Vagina (tissue), 2 donors: ENCODE data around the gene ST7. TPM values are rescaled to one million over a fixed set of nuclear protein-coding genes. Genes with fewer than 3 reads are reported as not detected.

Experiments used
- DNase-seq, 2 donors: peaks; one replicate each; pipeline ENCODE4 v3.0.0-alpha.2; 2017; ENCODE audit errors: extremely low spot score in 2 of 2
- H3K27ac ChIP-seq: fragments of 200-600 bp; sonication (generic); one replicate; pipeline ENCODE4 v1.5.1; 2019
- H3K27me3 ChIP-seq: fragments of 200-600 bp; sonication (generic); one replicate; pipeline ENCODE4 v1.5.1; 2019
- H3K36me3 ChIP-seq, 2 donors: fragments of 200-600 bp; sonication (generic); one replicate each; pipeline ENCODE4 v1.5.1; 2017 to 2019
- H3K4me1 ChIP-seq: fragments of 200-600 bp; sonication (generic); one replicate; pipeline ENCODE4 v1.5.1; 2019
- H3K4me3 ChIP-seq, 2 donors: fragments of 200-600 bp; sonication (generic); 1 replicate in 1 of 2; 2 replicates in 1 of 2; pipeline ENCODE4 v1.5.1; 2016 to 2019
- H3K9me3 ChIP-seq: fragments of 200-600 bp; sonication (generic); one replicate; pipeline ENCODE4 v1.5.1; 2019
- CTCF ChIP-seq, 3 experiments: fragments of 450-650 bp in 2 of 3; fragments of 200-600 bp in 1 of 3; sonication (generic) in 1 of 3; IDR thresholded peaks; one replicate each; pipeline ENCODE4 v1.5.1; 2017 to 2019; ENCODE audit warnings: antibody characterized with exemption in 3 of 3, mild to moderate bottlenecking in 2 of 3, moderate library complexity in 2 of 3
- POLR2A ChIP-seq, 2 donors: fragments of 450-650 bp; IDR thresholded peaks; one replicate each; pipeline ENCODE4 v1.6.1; 2017; ENCODE audit warnings: antibody characterized with exemption in 2 of 2, mild to moderate bottlenecking in 2 of 2, moderate library complexity in 2 of 2
- POLR2AphosphoS5 ChIP-seq, 2 donors: sonication (generic); formaldehyde crosslinking; IDR thresholded peaks; one replicate each; pipeline ENCODE4 v1.9.0; 2017; ENCODE audit warnings: antibody characterized with exemption in 2 of 2, mild to moderate bottlenecking in 2 of 2, low read depth in 1 of 2; ENCODE audit not compliant: insufficient read depth in 1 of 2
- intact Hi-C: fragments of 100-400 bp; cut with DNase I; formaldehyde crosslinking; loops from one replicate; pipeline ENCODE4 v1.15.1; 2023
- total RNA-seq: library from RNA; depleted of rRNA; stranded (reverse); fragments of >200 nt; gene quantifications from one replicate; pipeline ENCODE4 v1.2.3, GENCODE V29; 2016

ST7 gene
- total RNA-seq, 1 donor from 2014 or later: 15.2 TPM

DNA sequence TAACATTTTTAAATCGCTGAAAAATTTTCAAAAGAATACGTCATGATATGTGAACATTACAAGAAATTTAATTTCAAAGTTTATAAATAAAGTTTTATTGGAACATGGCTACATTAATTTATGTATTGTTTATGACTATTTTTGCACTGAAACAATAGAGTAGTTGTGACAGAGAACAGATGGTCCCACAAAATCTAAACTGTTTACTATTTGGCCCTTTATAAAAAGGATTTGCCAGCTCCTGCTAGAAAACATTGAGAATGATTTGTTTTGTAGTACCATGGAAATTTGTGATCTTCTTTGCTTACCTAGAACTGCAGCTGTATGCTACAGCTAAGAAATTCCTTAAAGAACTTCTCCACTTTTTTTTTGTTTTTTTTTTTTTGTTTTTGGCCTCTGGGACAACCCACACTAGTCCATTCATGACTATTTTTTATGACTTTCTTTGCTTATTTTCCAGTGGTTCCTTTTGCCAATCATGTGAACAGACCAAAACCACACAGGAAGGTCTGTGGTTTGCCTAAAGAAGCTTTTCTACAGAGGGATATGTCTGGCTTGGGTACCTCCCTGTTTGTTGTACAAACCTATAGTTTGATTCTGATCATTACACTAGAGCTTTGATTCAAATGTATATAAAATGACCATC is 55.7 kb downstream of the ST7 start:
- H3K4me1 ChIP-seq: peaks cover 9% of the 10 kb centered on the region
- H3K36me3 ChIP-seq: no peaks in the 10 kb centered on the region
- intact Hi-C loops: no loop called here
- no peak overlapping the region for H3K4me3 ChIP-seq
- no peak for TF ChIP-seq CTCF (IDR thresholded peaks at IDR 0.05)
- no peak for TF ChIP-seq POLR2AphosphoS5 (IDR thresholded peaks at IDR 0.05; ENCODE audit: insufficient read depth in 1 of 2, low read depth in 1 of 2)
- no peak for TF ChIP-seq POLR2A (IDR thresholded peaks at IDR 0.05)
- H3K9me3 ChIP-seq: no peaks in the 10 kb centered on the region
- no peak overlapping the region for H3K27ac ChIP-seq
- no peaks in the 10 kb centered on the region for H3K27me3 ChIP-seq
- DNase-seq: no peak

DNA sequence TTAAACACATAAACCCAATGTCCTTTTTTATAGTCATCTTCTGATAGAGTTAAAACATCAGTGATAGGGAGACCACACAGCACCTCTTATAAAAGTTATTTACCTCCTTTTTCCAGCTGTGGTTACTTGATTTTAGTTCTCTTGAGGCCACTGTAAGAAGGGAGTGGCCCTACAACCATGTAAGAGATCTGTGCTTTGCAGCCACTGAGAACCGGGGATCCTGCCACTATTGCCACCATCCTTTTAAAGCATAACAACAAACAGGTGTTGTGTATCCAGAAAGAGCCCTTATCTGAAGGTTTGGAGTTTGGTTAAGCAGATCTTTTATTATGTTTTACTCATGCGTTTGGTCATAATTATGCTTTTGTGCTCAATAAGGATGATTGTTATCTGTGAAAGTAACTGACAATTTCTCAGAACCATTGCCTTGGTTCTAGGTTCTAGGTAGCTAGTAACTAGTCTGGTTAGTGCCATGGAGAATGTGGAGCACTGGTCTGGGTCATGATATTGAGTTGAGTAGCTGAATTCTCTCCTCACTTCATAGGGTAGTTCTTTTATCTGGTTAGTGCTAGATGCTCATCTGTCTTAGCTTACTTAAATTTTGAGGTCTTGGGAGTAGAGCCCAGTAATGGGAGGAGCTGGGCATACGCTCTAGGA is 56.5 kb downstream of the ST7 start:
- no peaks in the 10 kb centered on the region for H3K36me3 ChIP-seq
- intact Hi-C loops: no loop called here
- no peaks in the 10 kb centered on the region for H3K27me3 ChIP-seq
- H3K4me3 ChIP-seq: no peak overlapping the region
- no peak for DNase-seq
- no peaks in the 10 kb centered on the region for H3K9me3 ChIP-seq
- no peak overlapping the region for H3K27ac ChIP-seq
- peaks cover 9% of the 10 kb centered on the region for H3K4me1 ChIP-seq
- TF ChIP-seq CTCF (IDR thresholded peaks at IDR 0.05): no peak
- TF ChIP-seq POLR2A (IDR thresholded peaks at IDR 0.05): no peak
- no peak for TF ChIP-seq POLR2AphosphoS5 (IDR thresholded peaks at IDR 0.05; ENCODE audit: insufficient read depth in 1 of 2, low read depth in 1 of 2)

- no peak for DNase-seq
- no peak for TF ChIP-seq CTCF (IDR thresholded peaks at IDR 0.05)
- intact Hi-C loops: no loop called here
- Histone ChIP-seq H3K27me3 (no peaks in the 10 kb centered on the region), H3K27ac (no peak overlapping the region), H3K36me3 (no peaks in the 10 kb centered on the region), H3K4me3 (no peak overlapping the region), H3K9me3 (no peaks in the 10 kb centered on the region), H3K4me1 (peaks cover 9% of the 10 kb centered on the region)
These were observed 57.3 kb downstream of the ST7 start for GRCh38 chr7:117010375-117011133.

- Histone ChIP-seq H3K4me1 (peaks cover 9% of the 10 kb centered on the region), H3K9me3 (no peaks in the 10 kb centered on the region), H3K36me3 (no peaks in the 10 kb centered on the region), H3K27me3 (no peaks in the 10 kb centered on the region), H3K27ac (no peak overlapping the region), H3K4me3 (no peak overlapping the region)
- TF ChIP-seq CTCF (IDR thresholded peaks at IDR 0.05) (no peak), POLR2AphosphoS5 (IDR thresholded peaks at IDR 0.05; ENCODE audit: insufficient read depth in 1 of 2, low read depth in 1 of 2) (no peak), POLR2A (IDR thresholded peaks at IDR 0.05) (no peak)
- intact Hi-C loops: no loop called here
- no peak for DNase-seq
These were observed 58.3 kb downstream of the ST7 start for GRCh38 chr7:117011419-117012260.
